Right ventricle myocardium superior (tissue), 1 donor: ENCODE results near the gene SPN. TPM values are rescaled to one million over a fixed set of nuclear protein-coding genes. Genes with fewer than 3 reads are reported as not detected.
"Not testable (repeated sequence)": the region's sequence is repeated elsewhere in the genome, so short reads cannot be mapped to it uniquely, and the experiment has no call there.

Experiments
- ATAC-seq: fragments of 200-7000 bp; cut with Tn5 transposase; one replicate; pipeline ENCODE4 v1.9.1; 2020; ENCODE audit warnings: mild to moderate bottlenecking; ENCODE audit not compliant: poor library complexity
- DNase-seq: peaks from one replicate; pipeline ENCODE4 v3.0.0-alpha.2; 2020
- intact Hi-C: fragments of 100-400 bp; cut with DNase I; formaldehyde crosslinking; loops from one replicate; pipeline ENCODE4 v1.11.2; 2022
- total RNA-seq: library from RNA; stranded (reverse); fragmentation: NEBNext Ultra II Directional; extraction: Animal tissue kit (Norgen Biotek cat#: 25700); gene quantifications from one replicate; pipeline ENCODE4 v1.2.1, GENCODE V29; 2021
- donor health status: DM: no; HTN: yes; CAD: no; lungs with severe emphysema.

SPN gene
- total RNA-seq, 1 donor from 2014 or later = 0.91 TPM

GRCh38 chr16:29667755-29668154, 4.7 kb downstream of the SPN start:
- DNase-seq (no peak), ATAC-seq (no peak)
- intact Hi-C loops = no loop called here

DNA sequence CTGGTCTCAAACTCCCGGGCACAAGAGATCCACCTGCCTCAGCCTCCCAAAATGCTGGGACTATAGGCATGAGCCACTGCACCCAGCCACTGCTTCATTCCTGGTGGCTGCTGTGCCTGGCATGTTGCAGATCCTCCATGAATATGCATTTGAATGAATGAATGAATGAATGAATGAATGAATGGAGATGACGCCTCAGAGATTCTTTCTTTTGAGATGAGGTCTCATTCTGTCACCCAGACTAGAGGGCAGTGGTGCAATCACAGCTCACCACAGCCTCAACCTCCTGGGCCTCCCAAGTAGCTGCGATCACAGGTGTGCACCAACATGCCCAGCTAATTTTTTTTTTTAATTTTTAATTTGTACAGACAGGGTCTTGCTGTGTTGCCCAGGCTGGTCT, 5.2 kb downstream of the SPN start:
- no peak for DNase-seq
- intact Hi-C loops = no loop called here
- ATAC-seq = no peak

DNA sequence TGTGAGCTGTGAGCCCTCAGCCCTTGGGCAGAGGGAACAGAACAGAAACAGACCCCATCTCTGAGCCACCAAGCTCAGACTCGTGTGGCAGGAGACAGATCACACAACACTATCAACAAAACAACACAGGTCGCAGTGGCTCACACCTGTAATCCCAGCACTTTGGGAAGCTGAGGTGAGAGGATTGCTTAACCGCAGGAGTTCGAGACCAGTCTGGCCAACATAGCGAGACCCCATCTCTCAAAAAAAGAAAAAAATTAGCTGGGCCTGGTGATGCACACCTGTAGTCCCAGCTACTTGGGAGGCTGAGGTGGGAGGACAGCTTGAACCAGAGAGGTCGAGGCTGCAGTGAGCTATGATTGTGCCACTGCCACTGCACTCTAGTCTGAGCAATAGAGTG, 10.5 kb downstream of the SPN start:
- no peak for DNase-seq
- intact Hi-C loops = no loop called here
- no peak for ATAC-seq

DNA sequence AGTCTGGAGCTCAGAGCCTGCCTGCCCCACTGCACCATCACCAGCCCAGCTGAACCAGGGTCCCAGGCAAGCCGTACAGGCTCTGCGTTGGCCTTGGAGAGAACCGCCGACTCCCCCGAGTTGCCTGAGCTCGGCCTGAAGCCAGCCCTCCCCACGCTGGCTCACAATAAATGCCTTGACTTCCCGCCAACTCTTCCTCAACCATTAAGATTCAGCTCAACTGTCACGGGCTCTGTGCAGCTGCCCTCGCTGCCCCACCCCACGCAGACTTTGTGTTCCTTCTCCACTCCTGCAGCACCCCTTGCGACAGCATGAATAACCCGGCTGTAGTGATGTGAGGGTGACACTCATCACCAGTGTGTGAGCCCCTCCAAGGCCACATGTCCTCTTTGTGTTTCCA, 11.1 kb downstream of the SPN start:
- intact Hi-C loops = no loop called here
- peak; percentile 63 for DNase-seq

DNA sequence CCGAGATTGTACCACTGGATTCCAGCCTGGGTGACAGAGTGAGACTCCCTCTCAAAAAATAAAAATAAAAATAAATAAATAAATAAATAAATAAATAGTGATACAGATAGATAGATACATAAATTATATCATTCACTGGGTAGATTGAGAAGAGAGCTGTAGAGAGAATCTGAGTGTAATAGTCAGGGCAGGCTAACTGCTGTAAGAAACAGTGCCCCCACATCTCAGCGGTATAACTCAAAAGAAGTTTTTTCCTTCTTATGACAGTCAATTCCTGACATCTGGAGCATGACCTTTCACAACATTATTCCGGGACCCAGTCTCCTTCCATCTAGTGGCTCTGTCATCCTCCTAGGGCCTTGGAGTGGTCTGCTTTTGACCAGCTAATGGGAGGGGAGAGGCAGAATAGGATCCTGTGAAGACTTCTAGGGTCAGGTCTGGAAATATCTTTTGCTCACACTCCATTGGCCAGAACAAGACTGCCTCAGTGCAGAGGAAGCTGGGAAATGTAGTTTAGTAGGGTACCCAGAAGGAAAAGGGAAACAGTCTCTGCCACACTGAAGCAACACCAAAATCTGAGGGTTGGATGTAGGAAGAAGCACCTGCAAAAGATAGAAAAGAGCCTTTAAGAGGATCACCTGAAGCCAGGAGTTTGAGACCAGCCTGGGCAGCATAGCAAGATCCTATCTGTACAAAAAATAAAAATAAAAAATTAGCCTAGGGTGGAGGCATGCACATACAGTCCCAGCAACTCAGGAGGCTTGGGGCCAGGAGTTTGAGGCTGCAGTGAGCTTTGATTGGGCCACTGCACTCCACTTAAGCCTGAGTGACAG, 13.0 kb downstream of the SPN start:
- intact Hi-C loops = no loop called here
- ATAC-seq (peak; percentile 47), DNase-seq (no peak)

More for the DNA sequence above, 11.1 kb downstream of the SPN start:
- ATAC-seq = peak; percentile 73

GRCh38 chr16:29676989-29677785, 14.1 kb downstream of the SPN start:
- ATAC-seq (no peak), DNase-seq (no peak)
- intact Hi-C loops = no loop called here

GRCh38 chr16:29678691-29679267, 15.7 kb downstream of the SPN start, which contains the start of gene QPRT:
QPRT (plus strand) TSS chr16:29679180; CDS start chr16:29679198, 18 bp downstream.
- intact Hi-C loops = no loop called here
- ATAC-seq = peak; percentile 86

DNA sequence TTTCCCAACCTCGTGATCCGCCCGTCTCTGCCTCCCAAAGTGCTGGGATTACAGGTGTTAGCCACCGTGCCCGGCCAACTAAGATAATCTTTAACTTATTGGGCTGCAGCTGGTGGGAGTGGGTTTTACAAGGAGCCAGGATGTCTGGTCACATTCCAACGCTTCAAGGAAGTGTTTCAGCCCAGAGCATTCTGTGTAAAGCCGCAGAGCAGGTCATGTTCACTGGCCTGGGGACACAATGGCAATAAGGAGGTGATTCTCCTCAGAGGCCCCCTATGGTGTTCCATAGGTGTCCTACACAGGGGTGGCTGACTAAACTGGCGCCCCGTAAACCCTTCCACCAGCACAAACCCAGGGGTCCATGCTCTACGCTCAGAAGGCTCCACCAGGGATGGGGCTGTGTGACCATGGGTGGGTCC, 17.1 kb downstream of the SPN start:
- intact Hi-C loops = no loop called here
- ATAC-seq = no peak
- DNase-seq = no peak

More at GRCh38 chr16:29678691-29679267, 15.7 kb downstream of the SPN start, which contains the start of gene QPRT:
- DNase-seq = peak; percentile 66

- intact Hi-C loops = no loop called here
- DNase-seq (no peak), ATAC-seq (no peak)
Measured at GRCh38 chr16:29683543-29684090, 20.6 kb downstream of the SPN start.

DNA sequence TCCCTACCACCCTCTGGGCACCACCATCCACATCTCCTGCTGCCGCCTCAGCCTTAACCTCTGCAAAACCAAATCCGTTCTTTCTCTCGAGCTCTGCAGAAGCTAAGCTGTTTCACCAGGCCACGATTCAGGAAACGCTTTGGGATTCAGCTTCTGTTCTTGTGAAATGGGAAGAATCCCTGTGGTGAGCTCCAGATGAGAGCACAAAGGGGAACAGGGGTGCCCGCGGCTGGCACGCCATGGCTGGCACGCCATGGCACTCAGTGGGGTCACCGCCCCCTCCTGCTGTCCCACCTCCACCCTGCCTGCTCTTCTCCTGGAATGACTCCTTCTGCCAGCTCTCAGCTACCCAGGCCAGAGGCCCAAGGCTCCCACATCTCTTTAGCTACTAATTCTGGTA, 21.6 kb downstream of the SPN start:
- ATAC-seq = no peak
- no peak for DNase-seq
- intact Hi-C loops = no loop called here

DNA sequence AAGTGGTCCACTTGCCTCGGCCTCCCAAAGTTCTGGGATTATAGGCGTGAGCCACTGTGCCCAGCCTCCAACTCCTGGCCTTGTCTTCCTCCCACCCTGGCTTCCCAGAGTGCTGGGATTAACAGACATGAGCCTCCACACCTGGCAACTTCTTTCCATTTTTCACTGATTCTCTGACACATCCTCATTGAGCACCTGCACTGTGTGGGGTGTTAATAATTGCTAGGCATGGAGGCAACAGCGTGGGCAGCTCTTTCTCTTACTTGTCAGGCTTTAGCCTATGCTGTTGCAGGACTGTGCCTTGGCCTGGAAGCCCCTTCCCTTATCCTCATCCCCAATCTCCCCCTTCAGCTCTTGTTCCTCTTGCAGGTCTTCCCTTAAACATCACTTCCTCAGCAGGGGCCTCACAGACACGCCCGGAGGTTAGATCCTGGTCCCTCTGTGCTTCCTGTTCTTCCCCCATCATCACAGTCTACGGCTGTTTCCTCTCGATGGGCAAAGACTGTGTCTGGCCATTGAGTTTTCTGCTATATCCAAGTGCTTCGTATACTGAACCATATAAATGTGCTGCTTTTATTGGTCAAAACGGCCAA, 23.8 kb downstream of the SPN start:
- DNase-seq (no peak), ATAC-seq (no peak)
- intact Hi-C loops = no loop called here

DNA sequence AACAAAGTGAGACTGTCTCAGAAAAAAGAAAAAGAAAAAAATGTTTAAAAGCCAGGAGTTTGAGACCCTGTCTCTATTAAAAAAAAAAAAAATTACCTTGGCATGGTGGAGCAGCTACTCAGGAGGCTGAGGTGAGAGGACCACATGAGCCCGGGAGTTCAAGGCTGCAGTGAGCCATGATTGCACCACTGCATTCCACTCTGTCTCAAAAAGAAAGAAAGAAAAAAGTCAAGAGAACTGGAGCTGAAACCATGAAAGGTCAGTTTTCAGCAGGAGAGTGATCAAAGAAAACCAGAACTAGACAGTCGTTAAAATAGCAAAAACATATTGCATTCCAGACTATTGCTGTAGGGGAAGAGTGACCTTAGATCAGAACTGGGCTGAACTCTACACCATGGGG, 24.7 kb downstream of the SPN start:
- intact Hi-C loops = no loop called here
- ATAC-seq (no peak), DNase-seq (no peak)

DNA sequence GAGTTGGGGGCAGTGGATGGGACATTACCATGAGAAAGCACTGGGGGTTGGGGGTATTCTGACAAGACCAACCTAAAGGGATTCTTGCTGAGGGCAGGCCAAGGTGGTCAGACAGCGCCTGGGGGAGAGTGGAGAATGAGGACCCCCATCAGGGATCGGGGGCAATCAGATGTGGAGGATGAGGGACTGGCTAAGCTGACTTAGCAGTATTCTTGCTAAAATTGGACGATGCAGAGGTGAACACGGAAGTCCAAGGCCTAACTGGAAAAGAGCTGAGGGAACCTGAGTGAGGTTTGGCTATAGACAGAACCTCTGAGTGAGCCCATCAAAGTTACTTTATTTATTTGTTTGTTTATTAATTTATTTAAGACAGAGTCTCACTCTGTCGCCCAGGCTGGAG, 25.1 kb downstream of the SPN start:
- ATAC-seq (no peak), DNase-seq (no peak)
- intact Hi-C loops = no loop called here

DNA sequence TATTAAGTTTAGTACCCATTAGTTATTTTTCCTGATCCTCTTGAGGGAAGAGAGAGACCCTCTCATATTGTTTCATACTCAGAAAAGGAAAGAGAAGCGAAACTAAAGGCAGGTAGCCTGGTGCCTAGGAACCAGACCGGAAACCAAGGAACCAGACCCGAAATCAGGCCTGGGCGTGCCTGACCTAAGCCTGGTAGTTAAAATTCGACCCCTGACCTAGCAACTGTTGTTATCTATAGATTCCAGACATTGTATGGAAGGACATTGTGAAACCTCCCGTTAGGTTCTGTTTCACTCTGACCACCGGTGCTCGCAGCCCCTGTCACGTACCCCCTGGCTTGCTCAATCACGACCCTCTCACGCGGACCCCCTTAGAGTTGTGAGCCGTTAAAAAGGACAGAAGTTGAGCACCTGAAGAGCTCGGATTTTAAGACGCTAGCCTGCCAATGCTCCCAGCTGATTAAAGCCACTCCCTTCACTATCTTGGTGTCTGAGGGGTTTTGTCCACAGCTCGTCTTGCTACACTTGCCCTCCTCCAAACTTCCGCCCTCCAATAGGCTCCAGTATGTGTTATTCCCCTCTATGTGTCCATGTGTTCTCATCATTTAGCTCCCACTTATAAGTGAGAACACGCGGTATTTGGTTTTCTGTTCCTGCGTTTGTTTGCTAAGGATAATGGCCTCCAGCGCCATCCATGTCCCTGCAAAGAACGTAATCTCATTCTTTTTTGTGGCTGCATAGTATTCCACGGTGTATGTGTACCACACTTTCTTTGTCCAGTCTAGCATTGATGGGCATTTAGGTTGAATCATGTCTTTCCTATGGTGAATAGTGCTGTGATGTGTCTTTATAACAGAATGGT, 26.7 kb downstream of the SPN start:
- intact Hi-C loops, DNase-seq, ATAC-seq: not testable (repeated sequence)

- intact Hi-C loops, DNase-seq: not testable (repeated sequence)
Measured at GRCh38 chr16:29692606-29693005, 29.6 kb downstream of the SPN start.

DNA sequence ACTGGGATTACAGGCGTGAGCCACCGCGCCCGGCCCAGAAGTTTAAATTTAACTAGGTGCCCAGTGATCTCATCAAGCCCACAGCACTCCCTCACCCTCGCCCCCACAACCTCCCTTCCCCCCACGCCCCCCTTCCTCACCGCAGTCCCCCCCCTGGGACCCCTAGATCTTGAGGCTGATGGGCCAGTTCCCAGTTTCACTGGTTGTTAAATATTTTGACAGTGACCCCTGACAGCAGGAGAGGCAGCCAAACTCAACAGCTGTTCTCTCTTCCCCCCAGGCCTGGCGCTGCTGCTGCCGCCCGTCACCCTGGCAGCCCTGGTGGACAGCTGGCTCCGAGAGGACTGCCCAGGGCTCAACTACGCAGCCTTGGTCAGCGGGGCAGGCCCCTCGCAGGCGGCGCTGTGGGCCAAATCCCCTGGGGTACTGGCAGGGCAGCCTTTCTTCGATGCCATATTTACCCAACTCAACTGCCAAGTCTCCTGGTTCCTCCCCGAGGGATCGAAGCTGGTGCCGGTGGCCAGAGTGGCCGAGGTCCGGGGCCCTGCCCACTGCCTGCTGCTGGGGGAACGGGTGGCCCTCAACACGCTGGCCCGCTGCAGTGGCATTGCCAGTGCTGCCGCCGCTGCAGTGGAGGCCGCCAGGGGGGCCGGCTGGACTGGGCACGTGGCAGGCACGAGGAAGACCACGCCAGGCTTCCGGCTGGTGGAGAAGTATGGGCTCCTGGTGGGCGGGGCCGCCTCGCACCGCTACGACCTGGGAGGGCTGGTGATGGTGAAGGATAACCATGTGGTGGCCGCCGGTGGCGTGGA, 31.5 kb downstream of the SPN start:
- intact Hi-C loops = loop anchor here (5.0 kb wide), 1 partner anchor 328 kb away; the partner anchor contains the start of gene C16orf92
- DNase-seq (no peak), ATAC-seq (no peak)

More at GRCh38 chr16:29692606-29693005, 29.6 kb downstream of the SPN start:
- ATAC-seq = not testable (repeated sequence)

GRCh38 chr16:29695675-29696074, 32.6 kb downstream of the SPN start:
- intact Hi-C loops = loop anchor here (5.0 kb wide), 1 partner anchor 327 kb away; the partner anchor contains the start of gene C16orf92
- not testable (repeated sequence) for ATAC-seq, DNase-seq
